WTC11 (cell line): Measurements from ENCODE around the gene EHD3. TPM values are rescaled to one million over a fixed set of nuclear protein-coding genes. Genes with fewer than 3 reads are reported as not detected.

Experiments
- ATAC-seq: fragments of 200-7000 bp; cut with Tn5 transposase; 2 replicates; pipeline ENCODE4 v1.10.0; 2021; ENCODE audit warnings: mild to moderate bottlenecking, moderate library complexity
- CTCF ChIA-PET: fragments of 300-600 bp; sonication (Branson Sonifier 250); formaldehyde crosslinking; loops from one replicate; lab custom pipeline; 2021; ENCODE audit warnings: antibody characterized with exemption; lab: Charles Lee
- POLR2A ChIA-PET: fragments of 350-600 bp; sonication (Branson Sonifier 250); formaldehyde crosslinking; loops from one replicate; lab custom pipeline; 2021; ENCODE audit warnings: antibody characterized with exemption; lab: Charles Lee
- DNase-seq: peaks from one replicate; pipeline ENCODE4 v3.0.0; 2021; ENCODE audit warnings: low spot score
- H3K27ac Mint-ChIP-seq: 2 replicates; pipeline ENCODE4 v1.8.0; 2021; ENCODE audit warnings: mixed read lengths
- H3K27me3 Mint-ChIP-seq: 2 replicates; pipeline ENCODE4 v1.8.0; 2021; ENCODE audit warnings: low read depth, mild to moderate bottlenecking, moderate library complexity, mixed read lengths
- H3K36me3 Mint-ChIP-seq: 2 replicates; pipeline ENCODE4 v1.8.0; 2021; ENCODE audit warnings: mixed read lengths
- H3K4me1 Mint-ChIP-seq: 2 replicates; pipeline ENCODE4 v1.8.0; 2022; ENCODE audit warnings: mixed read lengths
- H3K4me3 Mint-ChIP-seq: 2 replicates; pipeline ENCODE4 v1.8.0; 2021; ENCODE audit warnings: mild to moderate bottlenecking, moderate library complexity, mixed read lengths
- H3K9me3 Mint-ChIP-seq: 2 replicates; pipeline ENCODE4 v1.8.0; 2021; ENCODE audit warnings: mixed read lengths
- AFF4 ChIP-seq: sonication (generic); formaldehyde crosslinking; IDR thresholded peaks from 2 replicates; pipeline ENCODE4 v1.8.1; 2023; ENCODE audit warnings: mild to moderate bottlenecking, missing genetic modification reagents, borderline replicate concordance
- ATF2 ChIP-seq: sonication (generic); formaldehyde crosslinking; IDR thresholded peaks from 2 replicates; pipeline ENCODE4 v1.8.1; 2022; ENCODE audit warnings: low read depth, missing genetic modification reagents, borderline replicate concordance
- ATF6 ChIP-seq: sonication (generic); formaldehyde crosslinking; IDR thresholded peaks from 2 replicates; pipeline ENCODE4 v1.8.1; 2023; ENCODE audit warnings: mild to moderate bottlenecking, missing genetic modification reagents
- CDX4 ChIP-seq: fragments of 250-450 bp; sonication (Bioruptor Pico); IDR thresholded peaks from 2 replicates; pipeline ENCODE4 v1.9.0; 2021; ENCODE audit warnings: moderate library complexity, mild to moderate bottlenecking, inconsistent platforms, borderline replicate concordance
- CTCF ChIP-seq: fragments of 200-600 bp; IDR thresholded peaks from 2 replicates; pipeline ENCODE4 v1.8.0; 2022; ENCODE audit warnings: antibody characterized with exemption
- E2F1 ChIP-seq: sonication (generic); formaldehyde crosslinking; IDR thresholded peaks from 2 replicates; pipeline ENCODE4 v1.8.0; 2022; ENCODE audit warnings: mild to moderate bottlenecking, missing genetic modification reagents
- ELF4 ChIP-seq: sonication (generic); formaldehyde crosslinking; IDR thresholded peaks from 2 replicates; pipeline ENCODE4 v1.8.1; 2022; ENCODE audit warnings: low read depth, mild to moderate bottlenecking, moderate library complexity, missing genetic modification reagents
- JAZF1 ChIP-seq: fragments of 250-450 bp; sonication (Bioruptor Pico); IDR thresholded peaks from 2 replicates; pipeline ENCODE4 v1.9.0; 2021; ENCODE audit warnings: moderate library complexity, mild to moderate bottlenecking, inconsistent platforms
- JUN ChIP-seq: sonication (generic); formaldehyde crosslinking; IDR thresholded peaks from 2 replicates; pipeline ENCODE4 v1.8.0; 2023; ENCODE audit warnings: mild to moderate bottlenecking, missing genetic modification reagents
- KAT7 ChIP-seq: sonication (generic); formaldehyde crosslinking; IDR thresholded peaks from 2 replicates; pipeline ENCODE4 v1.8.1; 2023; ENCODE audit warnings: missing genetic modification reagents, mild to moderate bottlenecking, borderline replicate concordance
- NR3C1 ChIP-seq: sonication (generic); formaldehyde crosslinking; conservative IDR thresholded peaks from 2 replicates; pipeline ENCODE4 v1.8.1; 2023; ENCODE audit warnings: low read depth, mild to moderate bottlenecking, missing genetic modification reagents
- PRRX2 ChIP-seq: fragments of 250-450 bp; sonication (Bioruptor Pico); IDR thresholded peaks from 2 replicates; pipeline ENCODE4 v1.8.0; 2021; ENCODE audit warnings: mild to moderate bottlenecking
- RORB ChIP-seq: fragments of 250-450 bp; sonication (Bioruptor Pico); IDR thresholded peaks from 2 replicates; pipeline ENCODE4 v1.9.0; 2021; ENCODE audit warnings: mild to moderate bottlenecking
- TCF7 ChIP-seq: sonication (generic); formaldehyde crosslinking; IDR thresholded peaks from 2 replicates; pipeline ENCODE4 v1.8.0; 2022; ENCODE audit warnings: mild to moderate bottlenecking, low read depth, missing genetic modification reagents, moderate library complexity
- TEAD4 ChIP-seq: sonication (generic); formaldehyde crosslinking; IDR thresholded peaks from 2 replicates; pipeline ENCODE4 v1.8.0; 2022; ENCODE audit warnings: mild to moderate bottlenecking, missing genetic modification reagents
- ZNF317 ChIP-seq: sonication (generic); formaldehyde crosslinking; IDR thresholded peaks from 2 replicates; pipeline ENCODE4 v1.8.1; 2023; ENCODE audit warnings: low read depth, mild to moderate bottlenecking, moderate library complexity, missing genetic modification reagents, borderline replicate concordance
- ZNF416 ChIP-seq: fragments of 250-450 bp; sonication (Bioruptor Pico); IDR thresholded peaks from 2 replicates; pipeline ENCODE4 v1.9.0; 2021; ENCODE audit warnings: mild to moderate bottlenecking, inconsistent platforms
- ZNF671 ChIP-seq: fragments of 250-450 bp; sonication (Bioruptor Pico); IDR thresholded peaks from 2 replicates; pipeline ENCODE4 v1.8.0; 2021; ENCODE audit warnings: mild to moderate bottlenecking
- total RNA-seq: library from RNA; stranded (reverse); gene quantifications from 3 replicates; pipeline ENCODE4 v1.2.3, GENCODE V29; 2021

EHD3 gene
- total RNA-seq, 1 experiment from 2014 or later, result 10.0 TPM

GRCh38 chr2:31237348-31238017 is 3.5 kb downstream of the EHD3 start (continued):
- TF ChIP-seq ATF6 (CRISPR knock-in tag) (no peak), TCF7 (no peak), ZNF416 (CRISPR knock-in tag) (no peak)

- DNase-seq (no peak), ATAC-seq (no peak)
- H3K4me3 Mint-ChIP-seq, result no peak overlapping the region
- H3K4me1 Mint-ChIP-seq, result peaks cover 29% of the 10 kb centered on the region
- no peaks in the 10 kb centered on the region for H3K36me3 Mint-ChIP-seq
- peaks cover 11% of the 10 kb centered on the region for H3K27me3 Mint-ChIP-seq
- CTCF ChIA-PET, result interaction anchor here (1.1 kb wide), 1 partner anchor 87 kb away, joined by 3 read pairs; no protein-coding TSS in a partner anchor
- no peak for TF ChIP-seq E2F1 (CRISPR knock-in tag)
- no peak for TF ChIP-seq ZNF671 (CRISPR knock-in tag)
- no peak for TF ChIP-seq RORB (CRISPR knock-in tag)
- no peak for TF ChIP-seq PRRX2 (CRISPR knock-in tag)
- no peak for TF ChIP-seq NR3C1
- no peak for TF ChIP-seq ELF4 (CRISPR knock-in tag)
- no peak for TF ChIP-seq AFF4 (CRISPR knock-in tag)
- TF ChIP-seq TEAD4 (CRISPR knock-in tag), result no peak
- no peak for TF ChIP-seq CTCF
- TF ChIP-seq KAT7 (CRISPR knock-in tag), result no peak
- no peak for TF ChIP-seq ATF2 (CRISPR knock-in tag)
- TF ChIP-seq JAZF1, result no peak
- no peak for TF ChIP-seq ZNF317 (CRISPR knock-in tag)
- no peak for TF ChIP-seq CDX4 (CRISPR knock-in tag)
- no peak for TF ChIP-seq JUN (CRISPR knock-in tag)
- H3K27ac Mint-ChIP-seq, result no peak overlapping the region
- POLR2A ChIA-PET, result no interaction called here
- H3K9me3 Mint-ChIP-seq, result no peaks in the 10 kb centered on the region
Measured at GRCh38 chr2:31238126-31238905, 4.4 kb downstream of the EHD3 start.
